ENCODE measurements around the gene TMEM17. TPM values are rescaled to one million over a fixed set of nuclear protein-coding genes. Genes with fewer than 3 reads are reported as not detected.

Gene TMEM17
- total RNA-seq, 1 experiment from 2014 or later, result 4.1 TPM

DNA sequence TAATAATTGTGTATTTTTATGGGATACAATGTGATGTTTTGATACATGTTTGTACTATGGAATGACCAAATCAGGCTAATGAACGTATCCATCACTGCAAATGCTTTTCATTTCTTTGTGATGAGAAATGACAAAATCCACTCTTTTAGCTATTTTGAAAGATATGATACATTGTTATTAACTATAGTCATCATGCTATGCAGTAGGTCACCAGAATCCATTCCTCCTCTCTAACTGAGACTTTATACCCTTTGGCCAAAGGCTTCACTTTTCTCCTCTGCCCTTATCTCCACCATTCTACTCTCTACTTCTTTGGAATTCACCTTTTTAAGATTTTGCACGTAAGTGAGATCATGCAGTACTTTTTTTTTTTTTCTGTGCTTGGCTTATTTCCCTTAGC is 44.5 kb upstream of the TMEM17 start:
- no peaks in the 10 kb centered on the region for H3K4me1 ChIP-seq (ENCODE audit: control insufficient read depth, insufficient read depth, low read length)
- no TSS peak for BruUV-seq (replicated peaks)
- intact Hi-C loops (cut with micrococcal nuclease; ENCODE audit: unreplicated experiment), result no loop called here
- H3K4me3 ChIP-seq (ENCODE audit: low read depth in 2 of 2, low read length in 2 of 2), result no peak overlapping the region
- no peaks in the 10 kb centered on the region for H3K36me3 ChIP-seq (ENCODE audit: control insufficient read depth, insufficient read depth, low read length)
- no peak for DNase-seq (ENCODE audit: low read depth, low spot score)
- ChIA-PET POLR2A (no interaction called here), CTCF (no interaction called here)
- TF ChIP-seq POLR2AphosphoS5 (IDR thresholded peaks at IDR 0.05; ENCODE audit: low read depth, low read length) (no peak), SIN3A (IDR thresholded peaks at IDR 0.05; ENCODE audit: borderline replicate concordance, insufficient read depth, low read depth, low read length) (no peak), TCF7L2 (IDR thresholded peaks at IDR 0.05; ENCODE audit: low read depth, low read length) (no peak)
- TF ChIP-seq, protein P1, sequence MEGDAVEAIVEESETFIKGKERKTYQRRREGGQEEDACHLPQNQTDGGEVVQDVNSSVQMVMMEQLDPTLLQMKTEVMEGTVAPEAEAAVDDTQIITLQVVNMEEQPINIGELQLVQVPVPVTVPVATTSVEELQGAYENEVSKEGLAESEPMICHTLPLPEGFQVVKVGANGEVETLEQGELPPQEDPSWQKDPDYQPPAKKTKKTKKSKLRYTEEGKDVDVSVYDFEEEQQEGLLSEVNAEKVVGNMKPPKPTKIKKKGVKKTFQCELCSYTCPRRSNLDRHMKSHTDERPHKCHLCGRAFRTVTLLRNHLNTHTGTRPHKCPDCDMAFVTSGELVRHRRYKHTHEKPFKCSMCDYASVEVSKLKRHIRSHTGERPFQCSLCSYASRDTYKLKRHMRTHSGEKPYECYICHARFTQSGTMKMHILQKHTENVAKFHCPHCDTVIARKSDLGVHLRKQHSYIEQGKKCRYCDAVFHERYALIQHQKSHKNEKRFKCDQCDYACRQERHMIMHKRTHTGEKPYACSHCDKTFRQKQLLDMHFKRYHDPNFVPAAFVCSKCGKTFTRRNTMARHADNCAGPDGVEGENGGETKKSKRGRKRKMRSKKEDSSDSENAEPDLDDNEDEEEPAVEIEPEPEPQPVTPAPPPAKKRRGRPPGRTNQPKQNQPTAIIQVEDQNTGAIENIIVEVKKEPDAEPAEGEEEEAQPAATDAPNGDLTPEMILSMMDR (IDR thresholded peaks at IDR 0.05), result no peak
- TF ChIP-seq, protein P2, sequence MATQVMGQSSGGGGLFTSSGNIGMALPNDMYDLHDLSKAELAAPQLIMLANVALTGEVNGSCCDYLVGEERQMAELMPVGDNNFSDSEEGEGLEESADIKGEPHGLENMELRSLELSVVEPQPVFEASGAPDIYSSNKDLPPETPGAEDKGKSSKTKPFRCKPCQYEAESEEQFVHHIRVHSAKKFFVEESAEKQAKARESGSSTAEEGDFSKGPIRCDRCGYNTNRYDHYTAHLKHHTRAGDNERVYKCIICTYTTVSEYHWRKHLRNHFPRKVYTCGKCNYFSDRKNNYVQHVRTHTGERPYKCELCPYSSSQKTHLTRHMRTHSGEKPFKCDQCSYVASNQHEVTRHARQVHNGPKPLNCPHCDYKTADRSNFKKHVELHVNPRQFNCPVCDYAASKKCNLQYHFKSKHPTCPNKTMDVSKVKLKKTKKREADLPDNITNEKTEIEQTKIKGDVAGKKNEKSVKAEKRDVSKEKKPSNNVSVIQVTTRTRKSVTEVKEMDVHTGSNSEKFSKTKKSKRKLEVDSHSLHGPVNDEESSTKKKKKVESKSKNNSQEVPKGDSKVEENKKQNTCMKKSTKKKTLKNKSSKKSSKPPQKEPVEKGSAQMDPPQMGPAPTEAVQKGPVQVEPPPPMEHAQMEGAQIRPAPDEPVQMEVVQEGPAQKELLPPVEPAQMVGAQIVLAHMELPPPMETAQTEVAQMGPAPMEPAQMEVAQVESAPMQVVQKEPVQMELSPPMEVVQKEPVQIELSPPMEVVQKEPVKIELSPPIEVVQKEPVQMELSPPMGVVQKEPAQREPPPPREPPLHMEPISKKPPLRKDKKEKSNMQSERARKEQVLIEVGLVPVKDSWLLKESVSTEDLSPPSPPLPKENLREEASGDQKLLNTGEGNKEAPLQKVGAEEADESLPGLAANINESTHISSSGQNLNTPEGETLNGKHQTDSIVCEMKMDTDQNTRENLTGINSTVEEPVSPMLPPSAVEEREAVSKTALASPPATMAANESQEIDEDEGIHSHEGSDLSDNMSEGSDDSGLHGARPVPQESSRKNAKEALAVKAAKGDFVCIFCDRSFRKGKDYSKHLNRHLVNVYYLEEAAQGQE (IDR thresholded peaks at IDR 0.05; ENCODE audit: insufficient read depth in 1 of 2, low read depth in 2 of 2, low read length in 1 of 2), result no peak
- no peaks in the 10 kb centered on the region for H3K27me3 ChIP-seq (ENCODE audit: control insufficient read depth, insufficient read depth, low read length)
- in situ Hi-C loops (cut with HindIII; ENCODE audit: low pct_unique_long_range_greater_than_20kb, low sequenced_read_pairs), result no loop called here
- ATAC-seq, result no peak
- no peaks in the 10 kb centered on the region for H3K9me3 ChIP-seq (ENCODE audit: control insufficient read depth, insufficient read depth, low read depth, low read length)
- no peak overlapping the region for H3K27ac ChIP-seq (ENCODE audit: low read length)

DNA sequence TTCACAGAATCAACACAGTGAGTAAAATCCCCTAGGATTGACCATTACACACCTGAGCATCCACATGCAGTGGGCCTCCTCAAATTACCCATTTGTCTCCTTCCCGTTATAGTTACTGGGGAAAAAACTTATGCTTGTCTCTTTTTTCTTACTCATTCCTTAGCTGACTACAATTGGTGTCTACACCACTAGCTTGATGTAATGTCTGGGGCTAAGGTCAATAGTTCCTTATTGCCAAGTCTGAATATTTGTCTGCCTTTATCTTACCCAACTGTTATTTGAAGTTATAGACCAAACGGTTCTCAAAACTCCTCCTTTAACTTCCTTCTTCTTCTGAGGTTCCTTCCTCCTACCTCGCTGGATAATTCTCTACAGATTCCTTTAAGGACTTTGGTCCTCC is 41.9 kb upstream of the TMEM17 start:
- CTCF ChIA-PET, result no interaction called here
- H3K4me3 ChIP-seq (ENCODE audit: low read depth in 2 of 2, low read length in 2 of 2), result no peak overlapping the region
- POLR2A ChIA-PET, result no interaction called here
- H3K27ac ChIP-seq (ENCODE audit: low read length), result no peak overlapping the region
- BruUV-seq (replicated peaks), result no TSS peak
- no peaks in the 10 kb centered on the region for H3K9me3 ChIP-seq (ENCODE audit: control insufficient read depth, insufficient read depth, low read depth, low read length)
- intact Hi-C loops (cut with micrococcal nuclease; ENCODE audit: unreplicated experiment) (no loop called here), in situ Hi-C loops (cut with HindIII; ENCODE audit: low pct_unique_long_range_greater_than_20kb, low sequenced_read_pairs) (no loop called here)
- no peaks in the 10 kb centered on the region for H3K36me3 ChIP-seq (ENCODE audit: control insufficient read depth, insufficient read depth, low read length)
- H3K27me3 ChIP-seq (ENCODE audit: control insufficient read depth, insufficient read depth, low read length), result no peaks in the 10 kb centered on the region
- ATAC-seq (no peak), DNase-seq (ENCODE audit: low read depth, low spot score) (no peak)
- TF ChIP-seq, protein P1 (IDR thresholded peaks at IDR 0.05), result no peak
- TF ChIP-seq SIN3A (IDR thresholded peaks at IDR 0.05; ENCODE audit: borderline replicate concordance, insufficient read depth, low read depth, low read length) (no peak), POLR2AphosphoS5 (IDR thresholded peaks at IDR 0.05; ENCODE audit: low read depth, low read length) (no peak), TCF7L2 (IDR thresholded peaks at IDR 0.05; ENCODE audit: low read depth, low read length) (no peak)
- TF ChIP-seq, protein P2 (IDR thresholded peaks at IDR 0.05; ENCODE audit: insufficient read depth in 1 of 2, low read depth in 2 of 2, low read length in 1 of 2), result no peak
- H3K4me1 ChIP-seq (ENCODE audit: control insufficient read depth, insufficient read depth, low read length), result no peaks in the 10 kb centered on the region

Data from Panc1 (cell line).